Occipital lobe (tissue), 2 donors: ENCODE measurements around the gene GRM7. TPM values are rescaled to one million over a fixed set of nuclear protein-coding genes. Genes with fewer than 3 reads are reported as not detected.

ENCODE experiments used
- DNase-seq: peaks from one replicate; lab custom pipeline; 2025; lab: John Stamatoyannopoulos, UW
- total RNA-seq: library from RNA; depleted of rRNA; stranded (reverse); fragments of >200 nt; gene quantifications from one replicate; pipeline ENCODE4 v1.2.3, GENCODE V29; 2014

Gene GRM7
- total RNA-seq, 1 donor from 2014 or later = 98.9 TPM

DNA sequence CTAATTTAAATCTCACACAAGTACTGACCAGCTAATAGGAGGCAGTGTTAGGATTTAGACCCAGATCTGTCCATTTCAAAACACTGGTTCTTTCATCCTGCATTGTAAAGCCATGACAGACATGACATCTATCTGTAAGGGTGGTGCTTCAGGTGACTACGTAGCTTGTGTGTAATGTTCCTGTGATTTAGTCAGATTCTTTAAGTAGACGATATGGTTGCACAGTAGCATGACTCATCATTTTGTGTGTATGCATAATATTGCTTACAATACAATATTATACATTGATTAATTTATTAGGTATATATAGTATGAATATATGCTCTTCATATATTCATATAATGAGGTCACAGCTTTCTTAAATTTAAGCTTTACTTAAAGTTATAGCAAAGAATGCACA, 628.5 kb downstream of the GRM7 start:
- DNase-seq = no peak

DNA sequence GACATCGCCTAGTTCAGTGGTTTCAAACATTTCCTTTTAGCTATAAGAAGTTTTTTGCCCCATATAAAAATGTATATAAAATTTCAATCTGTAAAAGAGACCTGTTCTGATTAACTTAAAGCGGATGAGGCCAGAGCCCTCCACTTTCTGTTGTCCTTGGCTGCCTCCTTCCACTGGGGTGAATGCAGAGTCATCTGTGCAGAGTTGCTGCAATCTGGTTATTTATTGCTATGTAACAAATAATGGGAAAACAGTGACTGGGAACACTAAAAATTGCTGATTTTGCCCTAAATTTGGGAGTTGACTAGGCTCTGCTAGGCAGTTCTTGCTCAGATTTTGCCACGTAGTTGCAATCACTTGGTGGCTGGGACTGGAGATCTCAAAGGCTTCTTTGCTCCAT, 637.8 kb downstream of the GRM7 start:
- no peak for DNase-seq

DNA sequence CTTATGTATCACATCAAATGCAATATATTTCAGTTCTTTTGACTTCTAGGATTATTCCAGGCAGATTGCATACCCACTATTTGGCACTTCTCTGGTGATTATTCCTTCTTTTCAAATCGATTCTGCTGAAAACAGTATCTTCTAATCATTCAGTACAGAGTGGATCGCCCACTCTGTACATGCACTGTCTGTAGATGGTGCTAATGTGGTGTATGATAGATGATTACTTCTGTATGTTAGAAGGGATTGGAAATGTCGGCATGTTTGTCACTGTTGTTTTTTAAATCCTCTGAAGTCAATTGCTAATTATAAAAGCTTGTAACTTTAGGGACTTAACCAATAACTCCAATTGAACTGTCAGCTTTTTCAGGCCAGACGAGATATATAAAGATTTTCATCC, 642.5 kb downstream of the GRM7 start:
- DNase-seq = no peak

DNA sequence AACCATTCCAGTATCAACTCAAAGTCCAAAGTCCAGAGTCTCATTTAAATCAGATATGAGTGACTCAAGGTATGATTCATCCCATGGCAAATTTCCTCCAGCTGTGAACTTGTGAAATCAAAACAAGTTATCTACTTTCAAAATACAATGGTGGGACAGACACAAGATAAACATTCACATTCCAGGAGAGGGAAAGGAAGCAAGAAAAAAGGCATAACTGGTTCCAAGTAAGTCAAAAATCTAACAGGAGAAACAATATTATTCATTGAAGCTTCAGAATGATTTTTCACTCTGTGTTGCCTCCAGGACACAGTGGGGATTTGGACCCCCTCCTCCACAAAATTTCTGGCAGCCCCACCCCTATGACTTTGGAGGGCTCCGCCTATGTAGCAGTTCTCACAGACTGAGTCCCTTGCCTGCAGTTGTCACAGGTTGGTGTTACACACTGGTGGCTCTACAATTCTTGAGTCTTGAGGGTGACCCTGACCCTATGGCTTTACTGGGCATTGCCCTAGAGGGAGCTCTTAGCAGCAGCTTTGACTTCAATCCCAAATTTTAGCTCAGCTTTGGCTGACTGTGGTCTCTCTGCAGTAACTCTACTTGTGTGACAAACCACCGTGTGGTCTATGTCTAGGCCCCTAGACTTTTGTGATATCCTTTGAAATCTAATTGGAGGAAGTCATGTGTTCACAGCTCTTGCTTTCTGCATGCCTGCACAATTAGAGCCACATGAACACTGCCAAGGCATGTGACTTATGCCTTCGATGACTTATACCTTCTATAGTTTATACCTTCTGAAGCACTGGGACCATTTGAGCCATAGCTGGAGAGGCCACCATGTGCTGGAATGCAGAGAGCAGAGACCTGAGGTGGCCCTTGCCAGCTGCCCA, 644.2 kb downstream of the GRM7 start:
- no peak for DNase-seq

DNA sequence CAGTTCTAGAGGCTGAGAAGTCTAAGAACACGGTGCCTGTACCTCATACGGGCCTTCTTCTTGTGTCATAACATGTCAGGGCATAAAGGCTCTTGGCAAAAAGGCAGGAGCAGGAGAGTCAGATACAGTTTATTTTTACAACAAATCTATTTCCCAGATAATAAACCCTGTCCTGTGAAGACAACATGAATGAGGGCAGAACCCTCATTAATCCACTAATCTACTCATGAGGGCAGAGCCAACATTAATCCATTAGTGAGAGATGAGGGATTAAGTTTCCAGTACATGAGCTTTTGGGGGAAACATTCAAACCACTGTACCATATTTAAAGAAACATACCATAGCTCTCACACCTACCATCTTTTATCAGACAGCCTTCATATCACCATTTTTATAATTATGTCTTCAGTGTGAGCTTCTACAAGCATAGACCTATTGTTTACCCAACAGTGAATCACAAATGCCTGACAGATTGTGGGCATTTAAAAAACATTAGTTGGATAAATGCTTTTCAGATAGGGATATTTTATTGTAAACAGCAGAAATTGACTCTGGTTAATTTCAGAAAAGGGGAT, 645.8 kb downstream of the GRM7 start:
- DNase-seq = no peak

DNA sequence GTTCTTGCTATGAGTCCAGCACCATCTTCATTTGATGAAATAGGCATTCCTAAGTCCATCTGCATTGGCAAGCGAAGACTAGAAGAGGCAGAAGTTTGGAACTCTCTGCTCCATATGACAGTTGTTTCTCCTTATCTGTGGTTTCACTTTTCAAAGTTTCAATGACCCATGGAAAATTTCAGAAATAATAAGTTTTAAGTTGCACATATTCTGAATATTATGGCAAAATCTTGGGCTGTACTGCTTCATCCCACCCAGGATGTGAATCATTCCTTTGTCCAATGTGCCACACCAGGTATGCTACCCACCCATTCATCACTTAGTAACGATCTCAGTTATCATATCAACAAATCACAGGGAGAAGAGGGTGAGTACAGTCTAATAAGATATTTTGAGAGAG, 647.9 kb downstream of the GRM7 start:
- no peak for DNase-seq

DNA sequence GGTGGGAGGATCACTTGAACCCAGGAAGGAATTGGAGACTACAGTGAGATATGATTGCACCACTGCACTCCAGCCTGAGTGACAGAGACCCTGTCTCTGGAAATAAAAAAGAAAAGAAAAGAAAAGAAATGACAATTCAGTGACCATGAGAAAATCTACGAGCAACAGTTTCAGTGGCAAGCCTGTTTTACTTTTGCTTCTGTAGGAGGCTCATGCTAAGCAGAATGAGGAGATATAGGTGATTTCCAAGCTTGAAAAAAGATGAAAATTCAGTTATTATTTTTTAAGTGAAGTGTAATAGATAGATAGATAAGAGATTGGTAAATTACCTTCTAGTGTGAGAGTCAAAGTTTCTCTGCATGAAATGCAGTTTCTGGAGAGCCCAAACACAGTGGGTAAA, 651.1 kb downstream of the GRM7 start:
- DNase-seq = no peak

DNA sequence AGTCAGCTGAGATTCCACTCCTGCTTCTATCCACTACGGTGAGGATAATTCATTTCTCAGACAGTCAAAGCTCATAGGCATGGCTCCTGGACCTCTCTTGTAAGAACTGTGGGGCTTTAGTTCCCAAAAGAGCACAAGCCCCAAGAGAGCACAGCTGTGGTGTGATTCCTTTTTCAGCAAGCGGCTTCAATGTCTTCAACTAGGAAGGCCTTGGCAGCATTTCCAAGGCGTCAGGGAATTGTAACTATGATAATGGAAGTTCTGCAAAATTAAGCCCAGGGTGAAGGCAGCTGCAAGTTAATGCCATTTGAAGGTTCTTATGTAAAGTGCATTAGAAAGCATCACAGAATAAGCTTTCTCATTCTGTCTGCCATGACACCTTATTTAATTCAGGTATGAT, 657.1 kb downstream of the GRM7 start:
- DNase-seq = no peak

DNA sequence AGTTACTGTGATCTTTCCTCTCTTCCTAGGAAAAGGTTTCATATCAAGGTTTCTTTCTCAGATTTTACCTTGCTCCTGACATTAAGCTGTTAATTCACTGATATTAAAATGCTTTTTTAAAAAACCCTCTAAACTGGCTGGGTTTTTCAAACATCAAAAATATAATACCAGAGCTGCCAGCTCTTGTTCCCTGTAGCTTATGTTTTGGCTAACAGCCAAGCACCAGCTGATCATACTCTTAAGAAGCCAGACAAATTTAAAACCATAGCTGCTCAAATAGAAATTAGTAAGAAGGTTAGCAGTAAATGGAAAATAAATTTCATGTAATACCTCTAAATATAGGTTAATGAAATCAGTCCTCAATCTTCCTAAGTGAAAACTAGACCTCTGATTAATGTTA, 657.5 kb downstream of the GRM7 start:
- no peak for DNase-seq

DNA sequence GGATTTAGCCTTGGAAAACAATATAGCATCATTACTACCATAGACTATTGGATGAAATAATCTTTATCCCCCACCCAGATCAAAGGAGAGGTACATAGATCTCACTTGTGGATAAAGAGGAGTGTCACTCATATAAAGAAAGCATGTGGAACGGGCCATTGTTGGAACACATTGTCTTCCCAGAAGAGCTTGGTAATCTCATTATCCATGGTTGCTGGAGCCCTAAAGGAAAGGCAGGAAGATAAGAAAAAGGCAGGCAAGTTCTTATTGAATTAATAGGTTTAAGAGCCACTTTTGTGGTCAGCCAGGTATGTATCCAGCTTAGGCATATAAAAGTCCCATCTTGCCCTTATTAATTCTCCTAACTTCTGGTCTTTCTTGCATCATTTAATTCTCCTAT, 659.1 kb downstream of the GRM7 start:
- DNase-seq = no peak

DNA sequence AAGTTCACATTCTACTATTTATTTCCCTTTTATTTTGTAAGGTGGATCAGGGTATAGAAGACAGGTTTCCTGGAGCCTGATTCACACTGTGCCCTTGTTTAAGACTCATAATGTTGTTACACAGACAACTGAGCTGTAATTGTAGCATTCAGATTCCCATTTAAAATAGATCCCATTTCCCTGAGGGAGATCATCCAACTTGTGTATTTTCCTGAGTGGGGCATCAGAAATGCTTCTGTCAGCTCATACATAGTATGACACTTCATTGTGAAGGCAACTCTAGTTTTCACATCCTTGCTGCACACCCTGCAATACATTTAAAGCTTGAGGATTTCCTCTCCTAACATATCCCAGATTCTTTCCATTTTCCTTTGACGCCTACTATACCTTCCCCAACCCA, 659.7 kb downstream of the GRM7 start:
- DNase-seq = no peak

DNA sequence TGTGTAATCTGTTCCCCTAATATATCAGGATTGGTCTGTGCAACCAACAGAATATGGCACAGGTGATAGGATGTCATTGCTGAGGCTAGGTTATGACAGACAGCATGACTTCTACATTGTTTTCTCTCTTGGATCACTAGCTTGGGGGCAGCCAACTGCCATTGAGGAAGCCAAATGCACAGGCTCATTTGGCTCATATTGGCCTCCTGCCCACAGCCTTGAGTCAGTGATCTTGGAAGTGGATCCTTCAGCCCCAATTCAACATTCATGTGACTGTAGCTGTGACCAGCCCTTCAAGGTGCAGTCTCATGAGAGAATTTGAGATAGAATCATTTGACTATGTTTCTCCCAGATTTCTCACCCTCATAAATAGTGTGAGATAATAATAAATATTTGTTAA, 675.6 kb downstream of the GRM7 start:
- DNase-seq = no peak

DNA sequence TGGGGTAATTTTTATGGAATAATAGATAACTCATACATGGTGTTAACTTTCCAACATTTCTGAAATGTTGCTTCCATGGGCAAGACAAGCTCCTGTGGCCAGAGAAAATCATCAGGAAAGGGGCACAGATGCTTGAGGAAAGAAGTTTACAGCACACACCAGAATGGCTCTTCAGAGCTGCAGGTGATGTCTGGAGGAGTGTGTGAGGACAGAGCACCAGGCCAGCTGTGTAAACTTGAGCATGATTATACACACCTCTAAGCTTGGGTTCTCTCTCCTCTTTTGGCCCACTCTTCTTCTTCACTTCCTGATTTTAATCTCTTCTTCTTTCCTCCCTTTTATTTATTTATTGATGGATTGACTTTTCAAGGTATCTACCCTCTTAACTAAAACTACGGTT, 676.0 kb downstream of the GRM7 start:
- no peak for DNase-seq

DNA sequence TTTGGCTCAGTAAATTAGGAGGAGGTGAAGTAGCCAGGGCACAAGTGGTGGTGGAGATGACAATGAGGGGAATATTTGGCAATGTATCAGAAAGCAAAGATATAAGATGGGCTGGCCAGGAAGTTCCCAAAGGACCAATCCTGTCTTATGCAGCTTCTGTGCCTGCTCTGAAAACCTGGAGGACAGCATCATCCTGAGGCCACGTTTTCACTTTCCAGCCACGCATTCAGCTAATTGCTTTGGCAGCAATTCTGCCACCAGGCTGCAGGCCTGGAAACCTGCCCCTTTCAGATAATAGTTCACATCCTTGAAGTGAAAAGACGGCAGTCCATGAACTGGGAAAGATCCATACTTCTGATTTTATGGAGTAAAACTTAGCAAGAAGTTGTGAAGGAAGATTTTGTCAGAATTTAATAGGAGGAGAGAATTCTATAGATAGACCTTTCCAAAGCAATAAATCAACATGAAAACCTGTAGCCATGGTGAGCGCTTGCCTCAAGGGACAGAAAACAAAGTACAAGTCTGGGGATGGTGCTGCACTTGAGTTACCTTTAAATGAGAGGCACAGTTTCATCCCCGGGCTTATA, 682.5 kb downstream of the GRM7 start:
- DNase-seq = no peak

DNA sequence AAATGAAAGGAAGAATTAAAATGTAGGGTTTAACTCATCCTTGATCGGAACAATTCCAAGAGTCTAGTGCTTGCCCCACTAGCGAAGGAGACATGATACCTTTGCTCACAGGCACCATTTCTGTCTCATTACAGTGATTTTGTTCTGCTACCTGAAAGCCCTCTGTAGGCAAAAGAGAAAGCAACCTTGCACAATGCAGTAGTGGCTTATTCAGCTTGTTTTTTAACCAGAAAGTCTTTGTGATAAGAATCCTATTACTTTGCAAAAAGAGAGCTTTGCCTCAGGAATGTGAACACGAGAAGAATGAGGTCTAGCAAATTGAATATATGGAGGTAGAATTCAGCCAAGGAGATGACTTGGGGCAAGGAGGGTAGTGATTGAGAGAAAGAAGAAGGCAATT, 684.4 kb downstream of the GRM7 start:
- no peak for DNase-seq

DNA sequence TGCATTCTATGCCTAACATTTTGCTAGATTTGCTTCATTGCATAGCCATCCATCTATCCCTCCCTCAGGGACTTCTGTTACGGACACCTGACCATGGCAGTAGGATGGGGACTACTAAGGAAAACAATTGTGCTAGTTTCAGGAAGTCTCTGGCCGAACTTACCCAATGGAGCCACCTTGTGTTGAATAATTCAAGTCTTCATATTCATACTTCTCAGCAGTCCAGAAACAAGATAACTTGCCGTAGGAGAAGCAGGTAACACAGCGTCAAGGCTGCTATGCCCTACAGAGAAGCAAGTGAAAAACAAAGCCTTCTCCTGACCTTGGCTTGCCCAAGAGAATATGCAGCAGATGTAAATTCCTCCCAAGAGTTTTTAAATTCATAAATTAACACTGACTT, 685.3 kb downstream of the GRM7 start:
- DNase-seq = no peak

DNA sequence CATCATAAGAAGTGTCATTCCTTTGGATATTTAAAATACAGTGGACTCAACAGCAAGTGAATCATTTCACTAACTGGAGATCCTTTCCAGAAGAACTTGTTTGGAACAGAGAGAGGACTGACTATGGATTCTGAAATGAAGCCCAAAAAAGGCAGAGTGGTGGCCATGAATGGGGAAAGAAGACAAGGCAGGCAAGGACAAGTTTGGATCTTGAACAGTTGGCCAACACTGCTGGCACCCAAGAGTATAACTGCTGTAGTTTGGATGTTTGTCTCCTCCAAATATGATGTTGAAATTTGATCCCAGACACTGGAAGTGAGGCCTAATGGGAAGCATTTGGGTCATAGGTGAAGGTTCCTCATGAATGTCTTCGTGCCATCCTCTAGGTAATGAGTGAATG, 686.9 kb downstream of the GRM7 start:
- no peak for DNase-seq

DNA sequence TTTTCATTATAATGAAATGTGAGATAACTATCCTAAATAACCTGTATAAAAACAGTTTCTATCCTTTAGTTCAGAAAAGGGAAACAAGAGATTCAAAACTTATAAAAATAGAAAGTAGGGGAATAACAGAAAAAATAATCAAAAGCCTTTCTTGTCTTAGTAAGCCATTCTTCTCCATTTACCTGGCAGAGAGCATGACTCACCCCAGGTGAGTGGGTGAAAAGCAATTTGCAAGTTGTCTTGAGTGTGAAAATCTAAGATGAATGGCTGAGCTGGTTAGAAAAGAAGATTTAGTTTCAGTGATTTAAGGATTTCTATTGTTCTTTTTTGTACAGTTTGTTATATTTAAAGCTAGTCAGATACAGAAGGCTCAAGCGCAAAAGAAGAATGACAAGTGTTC, 702.0 kb downstream of the GRM7 start:
- DNase-seq = no peak

DNA sequence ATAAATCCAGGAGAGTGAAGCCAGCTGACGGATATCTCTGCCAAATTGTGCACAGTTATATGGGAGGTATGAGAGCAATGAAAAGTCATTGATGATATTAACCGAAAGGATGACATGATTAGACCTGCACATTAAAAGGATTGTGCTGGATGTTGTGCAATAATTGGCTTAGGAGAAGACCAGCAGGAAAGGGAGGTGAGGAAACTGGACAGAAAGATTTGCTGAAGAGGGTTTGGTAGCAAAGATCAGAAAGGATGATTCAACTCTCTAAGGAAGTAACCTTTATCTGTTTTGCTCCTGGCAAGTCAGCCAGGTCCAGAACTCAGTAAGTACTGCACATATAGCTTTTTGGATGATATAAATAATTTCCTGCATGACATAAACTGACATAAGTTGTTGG, 704.7 kb downstream of the GRM7 start:
- no peak for DNase-seq

DNA sequence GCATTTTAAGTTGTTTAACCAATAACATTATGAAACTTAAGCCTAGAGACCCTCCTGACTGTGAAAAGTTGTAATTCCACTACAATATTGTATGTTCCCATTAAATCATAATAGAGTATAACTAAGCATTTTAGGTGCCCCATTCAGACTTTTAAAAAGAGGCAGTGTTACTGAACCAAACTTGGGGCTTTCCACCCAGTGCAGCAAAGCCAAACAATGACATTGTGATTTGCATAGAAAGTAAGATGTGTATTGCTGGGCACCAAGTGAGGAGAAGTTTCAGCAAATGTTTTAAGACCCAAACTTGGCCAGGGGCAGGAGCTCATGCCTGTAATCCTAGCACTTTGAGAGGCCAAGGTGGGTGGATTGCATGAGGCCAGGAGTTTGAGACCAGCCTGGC, 706.2 kb downstream of the GRM7 start:
- DNase-seq = no peak

DNA sequence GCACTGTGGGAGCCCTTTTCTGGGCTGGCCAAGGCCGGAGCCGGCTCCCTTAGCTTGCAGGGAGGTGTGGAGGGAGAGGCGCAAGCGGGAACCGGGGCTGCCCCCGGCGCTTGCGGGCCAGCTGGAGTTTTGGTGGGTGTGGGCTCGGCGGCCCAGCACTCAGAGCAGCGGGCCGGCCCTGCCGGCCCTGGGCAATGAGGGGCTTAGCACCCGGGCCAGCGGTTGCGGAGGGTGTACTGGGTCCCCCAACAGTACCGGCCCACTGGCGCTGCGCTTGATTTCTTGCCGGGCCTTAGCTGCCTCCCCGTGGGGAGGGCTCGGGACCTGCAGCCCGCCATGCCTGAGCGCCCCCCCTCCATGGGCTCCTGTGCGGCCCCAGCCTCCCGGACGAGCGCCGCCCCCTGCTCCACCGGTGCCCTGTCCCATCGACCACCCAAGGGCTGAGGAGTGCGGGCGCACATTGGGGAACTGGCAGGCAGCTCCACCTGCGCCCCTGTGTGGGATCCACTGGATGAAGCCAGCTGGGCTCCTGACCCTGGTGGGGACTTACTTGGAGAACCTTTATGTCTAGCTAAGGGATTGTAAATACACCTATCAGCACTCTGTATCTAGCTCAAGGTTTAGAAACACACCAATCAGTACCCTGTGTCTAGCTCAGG, 707.7 kb downstream of the GRM7 start:
- no peak for DNase-seq

DNA sequence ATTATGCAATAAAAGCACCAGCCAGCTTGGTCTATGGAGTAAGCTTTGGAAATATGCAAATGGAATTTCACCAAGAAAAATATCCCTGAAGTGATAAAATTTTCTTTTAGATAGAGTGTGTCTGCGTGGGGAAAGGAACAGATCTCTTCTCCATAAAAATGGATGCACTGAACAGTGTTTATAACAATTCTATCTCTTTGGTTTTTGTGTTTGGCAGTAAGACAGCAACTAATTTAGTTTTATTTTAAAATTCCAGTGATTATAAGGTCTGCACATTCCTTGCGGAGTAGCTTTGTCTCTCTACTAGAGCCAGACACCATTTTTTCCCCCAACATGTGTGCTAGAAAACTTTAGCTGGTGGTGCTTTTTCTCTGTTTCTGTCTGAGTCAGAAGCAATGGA, 712.4 kb downstream of the GRM7 start:
- DNase-seq = no peak

DNA sequence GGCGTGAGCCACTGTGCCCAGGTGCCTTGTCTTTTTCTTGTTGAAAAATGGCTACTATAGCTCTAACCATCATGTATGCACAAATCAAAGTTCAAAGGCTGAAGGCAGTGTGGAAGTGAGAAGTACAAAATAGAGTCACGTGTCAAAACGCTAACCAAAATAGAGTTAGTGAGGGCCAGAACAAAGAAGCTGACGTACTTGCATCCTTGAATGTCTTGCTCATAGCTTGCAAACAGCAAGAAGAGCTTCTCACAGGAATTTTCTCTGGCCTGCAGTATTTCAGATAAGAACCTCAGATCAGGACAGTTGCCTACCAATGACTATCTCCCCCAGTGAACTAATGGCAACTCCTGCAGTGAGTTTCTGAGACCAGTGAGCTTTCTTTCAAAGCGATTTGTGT, 713.5 kb downstream of the GRM7 start:
- DNase-seq = no peak
